ENCODE data around the gene PFKFB4. TPM values are rescaled to one million over a fixed set of nuclear protein-coding genes. Genes with fewer than 3 reads are reported as not detected.

PFKFB4 gene
- total and polyA plus RNA-seq, 2 of the 8 experiments (the other 6 are each of a cell fraction or from before 2014, with no cell fraction given): 10.7 to 20.1 TPM

DNA sequence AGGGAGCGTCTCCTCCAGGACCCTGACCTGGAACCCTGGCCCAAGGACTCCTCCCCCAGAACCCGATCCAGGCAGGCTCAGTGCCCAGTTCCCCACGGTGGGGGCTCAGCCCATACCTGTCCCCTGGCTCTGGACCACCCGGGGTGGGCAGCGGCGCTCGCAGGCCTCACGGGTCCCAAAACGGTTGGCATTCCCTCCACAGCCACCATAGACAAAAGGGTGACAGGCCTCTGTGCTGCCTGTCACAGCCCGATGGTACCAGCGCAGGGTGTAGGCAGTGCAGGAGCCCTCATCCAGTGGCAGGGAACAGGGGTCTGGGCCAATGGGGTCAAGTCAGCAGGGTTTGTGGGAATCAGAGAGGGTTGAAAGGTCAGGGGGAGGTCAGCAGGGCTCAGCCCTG is 8.1 kb upstream of the PFKFB4 start (continued):
- TF ChIP-seq USF2 (IDR thresholded peaks at IDR 0.05; ENCODE audit: low read length): no peak

All from H1 (cell line).